Measurements from ENCODE around the gene SIK3.
"Not testable (repeated sequence)": the region's sequence is repeated elsewhere in the genome, so short reads cannot be mapped to it uniquely, and the experiment has no call there.

Gene SIK3

GRCh38 chr11:117046627-117047026, 51.6 kb downstream of the SIK3 start:
- DNase-seq (ENCODE audit: low read depth in 2 of 2, low spot score in 1 of 2) = not testable (repeated sequence)

- DNase-seq (ENCODE audit: low read depth in 2 of 2, low spot score in 1 of 2) = no peak
Measured at GRCh38 chr11:117045956-117046355, 52.3 kb downstream of the SIK3 start.

- no peak for DNase-seq (ENCODE audit: low read depth in 2 of 2, low spot score in 1 of 2)
Measured at GRCh38 chr11:117045196-117045595, 53.0 kb downstream of the SIK3 start.

GRCh38 chr11:117044287-117045035, 53.8 kb downstream of the SIK3 start:
- no peak for DNase-seq (ENCODE audit: low read depth in 2 of 2, low spot score in 1 of 2)

GRCh38 chr11:117042689-117043088, 55.5 kb downstream of the SIK3 start:
- DNase-seq (ENCODE audit: low read depth in 2 of 2, low spot score in 1 of 2) = no peak

- DNase-seq (ENCODE audit: low read depth in 2 of 2, low spot score in 1 of 2) = no peak
Measured at GRCh38 chr11:117039900-117040299, 58.3 kb downstream of the SIK3 start.

GRCh38 chr11:117039270-117039669, 59.0 kb downstream of the SIK3 start:
- no peak for DNase-seq (ENCODE audit: low read depth in 2 of 2, low spot score in 1 of 2)

GRCh38 chr11:117037975-117038350, 60.3 kb downstream of the SIK3 start:
- no peak for DNase-seq (ENCODE audit: low read depth in 2 of 2, low spot score in 1 of 2)

- DNase-seq (ENCODE audit: low read depth in 2 of 2, low spot score in 1 of 2) = no peak
Measured at GRCh38 chr11:117037279-117037974, 60.8 kb downstream of the SIK3 start.

- no peak for DNase-seq (ENCODE audit: low read depth in 2 of 2, low spot score in 1 of 2)
Measured at GRCh38 chr11:117034901-117035300, 63.3 kb downstream of the SIK3 start.

- no peak for DNase-seq (ENCODE audit: low read depth in 2 of 2, low spot score in 1 of 2)
Measured at GRCh38 chr11:117026593-117027330, 71.5 kb downstream of the SIK3 start.

- not testable (repeated sequence) for DNase-seq (ENCODE audit: low read depth in 2 of 2, low spot score in 1 of 2)
Measured at GRCh38 chr11:117023707-117024106, 74.5 kb downstream of the SIK3 start.

- DNase-seq (ENCODE audit: low read depth in 2 of 2, low spot score in 1 of 2) = no peak
Measured at GRCh38 chr11:117023178-117023577, 75.0 kb downstream of the SIK3 start.

GRCh38 chr11:117022526-117022925, 75.7 kb downstream of the SIK3 start:
- DNase-seq (ENCODE audit: low read depth in 2 of 2, low spot score in 1 of 2) = no peak

GRCh38 chr11:117020869-117021564, 77.2 kb downstream of the SIK3 start:
- no peak for DNase-seq (ENCODE audit: low read depth in 2 of 2, low spot score in 1 of 2)

- DNase-seq (ENCODE audit: low read depth in 2 of 2, low spot score in 1 of 2) = no peak
Measured at GRCh38 chr11:117020287-117020686, 77.9 kb downstream of the SIK3 start.

- no peak for DNase-seq (ENCODE audit: low read depth in 2 of 2, low spot score in 1 of 2)
Measured at GRCh38 chr11:117019871-117020270, 78.4 kb downstream of the SIK3 start.

- no peak for DNase-seq (ENCODE audit: low read depth in 2 of 2, low spot score in 1 of 2)
Measured at GRCh38 chr11:117017456-117017855, 80.8 kb downstream of the SIK3 start.

- DNase-seq (ENCODE audit: low read depth in 2 of 2, low spot score in 1 of 2) = no peak
Measured at GRCh38 chr11:117016747-117017146, 81.5 kb downstream of the SIK3 start.

- no peak for DNase-seq (ENCODE audit: low read depth in 2 of 2, low spot score in 1 of 2)
Measured at GRCh38 chr11:117016246-117016645, 82.0 kb downstream of the SIK3 start.

- no peak for DNase-seq (ENCODE audit: low read depth in 2 of 2, low spot score in 1 of 2)
Measured at GRCh38 chr11:117011541-117011898, 86.7 kb downstream of the SIK3 start.
